GM19463 (cell line): ENCODE measurements around the gene RNF19B.
"Not testable (repeated sequence)": the region's sequence is repeated elsewhere in the genome, so short reads cannot be mapped to it uniquely, and the experiment has no call there.

ENCODE experiments used
- ATAC-seq: cut with Tn5 transposase; IDR thresholded peaks from one replicate; pipeline ENCODE4 v1.9.1; 2021; ENCODE audit warnings: mild to moderate bottlenecking, moderate library complexity; ENCODE audit not compliant: unreplicated experiment

The RNF19B gene

GRCh38 chr1:32933742-32934322, 30.8 kb downstream of the RNF19B start:
- ATAC-seq = no peak

- ATAC-seq = no peak
Observed at GRCh38 chr1:32931760-32932159, 32.8 kb downstream of the RNF19B start.

GRCh38 chr1:32929366-32929765, 35.2 kb downstream of the RNF19B start:
- no peak for ATAC-seq

- ATAC-seq = no peak
Observed at GRCh38 chr1:32928715-32929114, 35.9 kb downstream of the RNF19B start.

GRCh38 chr1:32928285-32928684, 36.3 kb downstream of the RNF19B start:
- no peak for ATAC-seq

GRCh38 chr1:32927441-32927840, 37.2 kb downstream of the RNF19B start:
- ATAC-seq = no peak

- ATAC-seq = no peak
Observed at GRCh38 chr1:32926562-32926961, 38.0 kb downstream of the RNF19B start.

GRCh38 chr1:32925403-32926162, 39.0 kb downstream of the RNF19B start:
- no peak for ATAC-seq

GRCh38 chr1:32924881-32925344, 39.7 kb downstream of the RNF19B start:
- ATAC-seq = no peak

GRCh38 chr1:32920833-32921232, 43.8 kb downstream of the RNF19B start:
- no peak for ATAC-seq

- no peak for ATAC-seq
Observed at GRCh38 chr1:32919811-32920733, 44.5 kb downstream of the RNF19B start.

- no peak for ATAC-seq
Observed at GRCh38 chr1:32918179-32918578, 46.4 kb downstream of the RNF19B start.

GRCh38 chr1:32917521-32917920, 47.1 kb downstream of the RNF19B start:
- ATAC-seq = no peak

- ATAC-seq = no peak
Observed at GRCh38 chr1:32915766-32916706, 48.6 kb downstream of the RNF19B start.

GRCh38 chr1:32910319-32910718, 54.3 kb downstream of the RNF19B start:
- no peak for ATAC-seq

GRCh38 chr1:32907435-32907834, 57.2 kb downstream of the RNF19B start:
- ATAC-seq = no peak

- no peak for ATAC-seq
Observed at GRCh38 chr1:32906654-32907053, 58.0 kb downstream of the RNF19B start.

GRCh38 chr1:32905588-32905987, 59.0 kb downstream of the RNF19B start:
- not testable (repeated sequence) for ATAC-seq

GRCh38 chr1:32904797-32905196, 59.8 kb downstream of the RNF19B start:
- ATAC-seq = no peak
